Tongue (tissue), 2 donors: ENCODE results near the gene FNDC10. TPM values are rescaled to one million over a fixed set of nuclear protein-coding genes. Genes with fewer than 3 reads are reported as not detected.

Experiments
- DNase-seq: peaks from one replicate; pipeline ENCODE4 v3.0.0-alpha.2; 2015
- total RNA-seq: library from RNA; depleted of rRNA; stranded (reverse); fragments of >200 nt; gene quantifications from one replicate; pipeline ENCODE4 v1.2.3, GENCODE V29; 2014

FNDC10 gene
- total RNA-seq, 1 donor from 2014 or later: 1.0 TPM

DNA sequence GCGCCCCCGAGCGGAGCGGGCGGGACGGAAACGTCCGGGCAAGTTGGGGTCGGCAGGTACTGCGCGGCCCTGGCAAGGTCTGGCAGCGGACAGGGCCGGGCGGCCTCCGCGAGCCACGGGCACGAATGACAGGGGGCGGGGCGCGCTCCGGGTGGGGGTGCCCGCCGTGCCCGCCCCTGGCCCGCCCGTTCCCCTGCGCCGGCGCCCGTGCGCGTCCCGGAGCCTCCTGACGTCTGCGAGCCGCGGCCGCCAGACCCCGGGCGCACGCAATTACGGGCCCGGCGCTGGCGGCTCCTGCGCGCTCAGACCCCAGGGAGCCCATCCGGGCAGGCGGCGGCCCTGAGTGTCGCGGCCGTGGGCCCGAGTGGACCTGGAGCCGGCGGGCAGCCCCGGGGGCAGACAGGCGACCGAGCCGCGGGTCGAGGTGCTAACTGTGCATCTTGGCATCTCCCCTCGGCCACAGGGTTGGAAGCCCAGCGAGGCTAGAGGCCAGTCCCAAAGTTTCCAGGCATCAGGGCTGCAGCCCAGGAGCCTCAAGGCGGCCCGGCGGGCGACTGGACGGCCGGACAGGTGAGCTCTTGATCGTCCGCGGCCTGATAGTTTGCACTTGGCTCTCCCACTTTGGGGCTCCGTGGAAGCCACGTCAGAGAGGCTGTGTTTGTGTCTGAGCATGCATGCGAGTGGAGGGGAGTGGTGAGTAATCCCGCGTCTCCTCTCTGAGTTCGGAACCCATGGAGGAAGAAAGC, 16.3 kb upstream of the FNDC10 start:
- DNase-seq: peak; percentile 35

DNA sequence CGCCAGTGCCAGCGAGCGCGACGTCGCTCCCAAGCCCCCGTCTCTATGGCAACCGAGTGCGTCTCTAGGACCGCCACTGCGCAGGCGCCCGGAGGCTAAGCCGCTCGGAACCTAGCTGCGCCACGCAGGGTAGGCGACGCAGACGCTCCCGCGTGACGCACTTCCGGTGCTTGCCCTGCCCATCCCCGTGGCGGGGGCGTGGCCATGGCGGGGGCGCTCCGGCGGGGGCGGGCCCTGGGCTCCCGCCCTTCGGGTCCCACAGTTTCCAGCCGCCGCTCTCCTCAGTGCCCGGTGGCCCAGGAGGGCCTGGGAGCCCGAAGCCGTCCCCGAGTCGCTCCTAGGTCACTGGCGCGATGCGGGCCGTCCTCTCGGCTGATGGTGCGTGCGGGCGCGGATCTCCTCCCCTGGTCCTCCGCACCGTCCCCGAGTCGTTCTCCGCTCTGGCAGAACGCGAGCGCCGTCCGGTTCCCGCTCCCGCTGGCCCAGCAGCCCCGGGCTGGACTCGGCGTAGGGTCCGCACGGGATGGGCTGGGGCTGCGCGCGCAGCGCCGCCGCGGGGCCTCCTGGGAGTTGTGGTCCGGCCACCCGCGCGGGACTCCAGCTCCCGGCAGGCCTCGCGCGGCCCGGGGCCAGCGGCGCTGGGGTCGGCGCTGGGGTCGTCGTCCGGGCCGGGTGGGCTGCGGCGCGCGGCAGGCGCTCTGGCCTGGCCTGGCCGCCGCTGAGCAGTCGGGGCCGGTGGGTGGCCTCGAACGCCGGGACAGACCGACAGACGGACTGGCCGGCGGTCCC, 15.5 kb upstream of the FNDC10 start, which contains the start of gene MIB2:
MIB2 (plus strand) TSS at position 245 of the 789 bp plus-strand sequence. CDS start 7,953 bp downstream, outside the sequence.
- DNase-seq: peak; percentile 98

DNA sequence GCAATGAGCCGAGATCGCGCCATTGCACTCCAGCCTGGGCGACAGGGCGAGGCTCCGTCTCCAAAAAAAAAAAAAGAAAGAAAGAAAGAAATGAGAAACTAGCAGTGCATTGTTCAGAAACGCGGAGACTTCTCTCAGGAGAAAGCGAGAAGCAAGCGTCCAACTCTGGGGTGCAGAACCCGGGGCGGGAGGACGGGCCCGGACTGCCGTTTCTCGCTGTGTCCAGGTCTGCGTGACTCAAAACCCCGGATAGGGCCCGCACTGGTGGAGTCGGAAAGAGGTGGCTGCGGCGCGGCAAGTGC, 15.0 kb upstream of the FNDC10 start:
- DNase-seq: no peak

DNA sequence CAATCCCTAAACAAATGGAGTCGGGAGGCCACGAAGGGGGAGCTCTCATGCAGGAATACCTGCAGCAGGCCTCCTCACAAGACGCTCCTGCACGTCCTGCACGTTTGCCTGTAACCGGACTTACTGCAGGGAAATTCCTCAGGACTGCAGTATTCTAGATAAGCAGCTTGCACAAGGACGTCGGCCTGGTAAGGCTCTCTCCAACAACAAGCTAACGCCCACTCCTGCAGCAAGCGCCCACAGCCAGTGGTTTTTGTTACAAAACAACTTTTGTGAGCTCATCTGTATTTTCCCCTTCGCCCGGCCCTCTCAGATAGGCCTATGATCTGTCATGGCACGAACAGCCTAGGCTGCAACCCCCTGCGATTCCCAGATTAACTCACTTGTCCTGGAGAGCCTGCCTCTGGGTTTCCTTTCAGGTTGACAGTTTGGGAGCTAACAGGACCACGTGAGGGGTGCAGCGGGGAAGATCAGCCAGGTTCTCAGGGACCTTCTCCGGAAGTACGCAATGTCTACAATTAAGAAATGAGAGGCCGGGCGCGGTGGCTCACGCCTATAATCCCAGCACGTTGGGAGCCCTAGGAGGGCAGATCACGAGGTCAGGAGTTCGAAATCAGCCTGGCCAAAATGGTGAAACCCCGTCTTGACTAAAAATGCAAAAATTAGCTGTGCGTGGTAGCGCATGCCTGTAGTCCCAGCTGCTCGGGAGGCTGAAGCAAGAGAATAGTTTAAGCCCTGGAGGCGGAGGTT, 14.4 kb upstream of the FNDC10 start:
- DNase-seq: peak; percentile 48

DNA sequence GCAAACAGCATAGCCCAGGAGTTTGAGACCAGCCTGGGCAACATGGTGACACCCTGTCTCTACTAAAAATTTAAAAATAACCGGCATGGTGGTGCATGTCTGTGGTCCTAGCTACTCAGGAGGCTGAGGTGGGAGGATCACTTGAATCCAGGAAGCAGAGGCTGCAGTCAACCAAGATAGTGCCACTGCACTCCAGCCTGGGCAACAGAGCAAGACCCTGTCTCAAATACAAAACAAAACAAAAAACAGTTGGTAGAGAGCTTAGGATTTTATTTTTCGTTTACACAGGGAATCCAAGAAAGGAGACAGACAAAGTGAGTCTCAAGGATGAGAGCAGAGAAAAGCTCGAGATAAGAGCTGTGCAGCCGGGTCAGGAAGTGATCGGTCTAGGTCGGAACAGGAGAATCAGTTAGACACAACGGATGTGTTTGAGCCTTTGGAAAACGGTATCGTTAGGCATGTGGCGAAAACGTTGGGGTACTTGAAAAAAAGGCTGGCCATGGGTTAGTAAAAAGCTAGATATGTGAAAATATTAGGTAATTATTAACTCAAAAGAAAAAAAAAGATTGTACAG, 13.7 kb upstream of the FNDC10 start:
- DNase-seq: no peak

DNA sequence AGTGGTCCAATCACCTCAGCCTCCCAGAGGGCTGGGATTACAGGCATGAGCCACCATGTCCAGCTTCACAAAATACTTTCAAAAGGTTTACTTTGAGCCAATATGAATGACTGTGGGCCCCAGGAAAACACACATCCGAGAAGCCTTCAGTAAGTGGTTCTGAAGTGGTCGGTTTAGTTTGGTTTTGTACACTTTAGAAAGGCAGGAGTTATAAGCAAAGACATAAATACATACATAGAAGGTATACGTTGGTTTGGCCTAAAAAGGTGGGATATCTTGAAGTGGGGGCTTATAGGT, 12.1 kb upstream of the FNDC10 start:
- DNase-seq: no peak

DNA sequence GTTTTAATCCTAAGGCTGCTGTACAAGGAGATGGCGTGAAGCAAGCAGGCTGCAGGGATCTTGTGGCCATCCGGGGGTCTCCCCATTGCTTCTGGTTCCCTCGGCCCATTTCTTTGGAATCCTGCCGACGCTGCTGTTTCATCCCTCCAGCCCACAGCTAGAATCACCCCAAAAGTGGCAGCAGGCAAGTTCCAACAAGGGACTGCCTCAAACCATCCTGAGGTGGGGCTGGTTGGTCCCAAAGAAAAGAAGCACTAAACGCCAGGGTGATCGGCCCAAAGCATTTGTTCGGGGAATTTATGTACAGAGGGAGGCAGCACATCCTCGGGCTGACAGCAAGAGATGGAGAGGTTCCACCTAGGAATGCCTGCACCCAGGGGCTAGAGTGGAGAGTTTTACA, 10.9 kb upstream of the FNDC10 start:
- no peak for DNase-seq

DNA sequence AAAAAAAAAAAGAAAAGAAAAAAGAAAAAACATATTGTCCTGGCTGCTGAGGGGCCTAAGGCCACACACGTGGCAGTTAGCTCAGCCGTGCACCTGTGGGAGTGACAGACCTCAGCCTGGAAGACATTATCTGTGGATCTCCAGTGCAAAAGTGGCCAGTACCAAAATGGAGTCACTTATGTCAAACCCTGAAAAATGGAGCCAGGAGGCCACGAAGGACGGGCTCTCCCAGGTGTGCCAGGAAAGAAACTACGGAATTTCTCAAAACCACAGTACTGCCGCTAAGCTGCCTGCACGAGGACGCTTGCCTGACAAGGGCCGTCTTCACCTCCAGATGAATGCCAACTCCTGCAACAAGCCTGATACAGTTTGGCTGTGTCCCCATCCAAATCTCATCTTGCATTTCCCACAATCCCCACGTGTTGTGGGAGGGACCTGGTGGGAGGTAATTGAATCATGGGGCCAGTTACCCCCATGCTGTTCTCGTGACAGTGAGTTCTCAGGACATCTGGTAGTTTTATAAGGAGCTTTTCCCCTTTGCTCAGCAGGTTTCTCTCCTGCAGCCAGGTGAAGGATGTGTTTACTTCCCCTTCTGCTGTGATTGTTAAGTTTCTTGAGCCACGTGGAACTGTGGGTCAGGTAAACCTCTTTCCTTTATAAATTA, 10.0 kb upstream of the FNDC10 start:
- no peak for DNase-seq

DNA sequence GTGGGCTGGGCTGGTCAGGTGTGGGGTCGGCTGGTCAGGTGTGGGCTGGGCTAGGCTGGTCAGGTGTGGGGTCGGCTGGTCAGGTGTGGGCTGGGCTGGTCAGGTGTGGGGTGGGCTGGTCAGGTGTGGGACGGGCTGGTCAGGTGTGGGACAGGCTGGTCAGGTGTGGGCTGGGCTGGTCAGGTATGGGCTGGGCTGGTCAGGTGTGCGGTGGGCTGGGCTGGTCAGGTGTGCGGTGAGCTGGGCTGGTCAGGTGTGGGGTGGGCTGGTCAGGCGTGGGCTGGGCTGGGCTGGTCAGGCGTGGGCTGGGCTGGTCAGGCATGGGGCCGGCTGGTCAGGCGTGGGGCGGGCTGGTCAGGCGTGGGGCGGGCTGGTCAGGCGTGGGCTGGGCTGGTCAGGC, 6.3 kb upstream of the FNDC10 start:
- DNase-seq: no peak

DNA sequence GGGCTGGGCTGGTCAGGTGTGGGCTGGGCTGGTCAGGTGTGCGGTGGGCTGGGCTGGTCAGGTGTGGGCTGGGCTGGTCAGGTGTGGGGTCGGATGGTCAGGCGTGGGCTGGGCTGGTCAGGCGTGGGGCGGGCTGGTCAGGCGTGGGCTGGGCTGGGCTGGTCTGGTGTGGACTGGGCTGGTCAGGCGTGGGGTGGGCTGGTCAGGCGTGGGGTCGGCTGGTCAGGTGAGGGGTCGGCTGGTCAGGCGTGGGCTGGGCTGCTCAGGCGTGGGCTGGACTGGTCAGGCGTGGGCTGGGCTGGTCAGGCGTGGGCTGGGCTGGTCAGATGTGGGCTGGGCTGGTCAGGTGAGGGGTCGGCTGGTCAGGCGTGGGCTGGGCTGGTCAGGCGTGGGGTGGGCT, 5.8 kb upstream of the FNDC10 start:
- no peak for DNase-seq

DNA sequence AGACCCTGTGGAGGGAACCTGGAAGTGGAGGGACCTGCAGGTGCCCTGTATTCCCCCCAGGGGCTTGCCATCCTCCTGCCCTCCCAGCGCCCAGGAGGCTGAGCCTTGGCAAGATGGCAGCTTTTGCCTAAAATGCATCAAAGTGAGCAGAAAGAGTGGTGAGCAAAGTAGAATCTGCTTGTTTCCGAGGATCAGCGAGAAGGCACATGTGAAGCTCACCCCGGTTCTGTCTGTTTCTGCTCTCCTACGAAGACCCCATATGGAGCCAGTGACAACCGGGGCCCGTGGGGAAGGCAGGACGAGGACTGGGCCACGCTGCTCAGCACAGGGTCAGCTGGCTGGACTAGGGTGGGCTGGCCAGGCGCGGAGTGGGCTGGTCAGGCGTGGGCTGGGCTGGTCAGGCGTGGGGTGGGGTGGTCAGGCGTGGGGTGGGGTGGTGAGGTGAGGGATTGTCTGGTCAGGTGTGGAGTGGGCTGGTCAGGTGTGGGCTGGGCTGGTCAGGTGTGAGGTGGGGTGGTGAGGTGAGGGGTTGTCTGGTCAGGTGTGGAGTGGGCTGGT, 5.2 kb upstream of the FNDC10 start:
- DNase-seq: no peak

DNA sequence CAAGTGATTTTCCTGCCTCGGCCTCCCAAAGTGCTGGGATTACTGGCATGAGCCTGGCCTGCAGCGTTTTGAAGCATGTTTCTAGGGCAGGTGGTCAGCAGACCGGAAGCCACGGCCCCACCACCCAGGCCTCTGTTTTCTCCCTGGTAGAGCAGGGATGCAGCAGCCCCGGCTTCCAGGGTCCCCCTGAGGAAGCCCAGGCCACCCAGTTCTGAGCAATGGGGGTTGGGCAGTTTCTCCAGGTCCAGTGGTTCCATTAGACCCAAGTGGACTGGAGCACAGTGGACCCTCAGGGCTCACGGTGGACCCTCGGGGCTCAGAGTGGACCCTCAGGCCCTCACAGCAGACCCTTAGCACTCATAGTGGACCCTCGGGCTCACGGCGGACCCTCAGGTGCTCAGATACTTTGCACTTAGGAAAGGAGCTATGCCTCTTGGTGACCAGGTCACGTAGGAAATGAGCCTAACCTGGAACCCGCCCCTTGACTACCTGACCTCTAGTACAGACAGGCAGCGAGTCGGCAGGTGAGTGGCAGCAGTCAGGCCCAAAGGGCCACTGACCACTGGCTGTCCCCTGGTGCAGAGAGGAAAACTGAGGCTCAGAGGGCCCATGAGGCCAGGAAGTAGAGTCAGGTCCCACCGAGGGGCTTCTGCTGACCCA, 4.6 kb upstream of the FNDC10 start:
- DNase-seq: no peak

DNA sequence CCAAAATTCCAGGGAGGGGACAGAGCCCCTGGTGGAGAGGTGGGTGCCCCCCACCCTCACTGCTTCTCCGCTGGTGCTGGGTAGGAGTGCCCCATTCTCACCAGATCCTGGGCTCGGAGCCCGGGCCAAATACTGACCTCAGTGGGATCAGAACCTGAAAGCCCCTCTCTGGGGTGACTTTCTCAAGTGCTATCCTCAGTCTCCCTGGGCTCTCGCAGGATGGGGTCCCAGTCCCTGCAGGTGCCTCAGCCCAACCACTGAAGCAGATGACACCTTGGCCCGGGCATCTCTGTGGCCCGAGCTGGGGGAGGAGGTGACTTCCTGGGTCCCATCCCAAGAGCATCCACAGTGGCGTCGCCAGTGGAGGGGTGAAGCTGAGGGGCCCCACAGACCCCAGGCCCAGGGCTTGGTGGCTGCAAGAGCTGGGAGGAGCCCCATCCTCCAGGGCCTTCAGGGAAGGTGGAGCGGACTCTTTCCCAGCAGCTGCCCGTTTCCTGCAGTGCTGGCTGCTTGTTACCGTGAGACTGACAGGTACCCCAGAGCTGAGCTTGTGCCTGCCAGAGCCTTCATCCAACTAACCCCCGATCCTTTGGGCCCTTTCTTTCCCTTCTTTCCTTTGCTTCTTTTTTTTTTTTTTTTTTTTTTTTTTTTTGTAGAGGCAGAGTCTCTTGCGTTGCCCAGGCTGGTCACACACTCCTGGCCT, 3.9 kb upstream of the FNDC10 start:
- DNase-seq: no peak

DNA sequence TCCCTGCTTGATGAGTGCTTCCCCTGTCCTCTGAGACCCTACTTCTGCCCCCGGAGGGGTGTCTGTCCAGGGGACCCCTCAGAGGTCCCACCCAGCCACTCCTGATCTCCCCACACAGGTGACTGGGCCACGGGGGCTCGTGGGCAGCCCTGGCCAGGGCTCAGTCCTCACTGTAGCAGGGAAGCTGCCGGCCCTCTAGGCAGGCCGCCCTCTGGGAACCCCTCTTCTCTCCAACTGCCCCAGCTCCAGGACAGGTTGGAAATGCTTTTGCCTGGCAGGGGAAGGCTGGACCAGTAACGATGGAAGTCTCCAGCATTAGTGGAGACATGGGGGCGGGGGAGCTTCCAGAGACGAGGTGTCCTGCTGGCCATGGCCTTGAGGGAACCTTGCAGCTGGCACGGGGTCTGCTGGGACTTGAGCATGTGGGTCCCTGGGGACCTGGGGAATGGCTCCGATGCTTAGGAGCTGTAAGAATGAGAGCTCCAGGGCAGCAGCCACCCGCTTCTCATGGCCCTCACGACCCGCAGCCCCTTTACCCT, 3.1 kb upstream of the FNDC10 start:
- DNase-seq: no peak

DNA sequence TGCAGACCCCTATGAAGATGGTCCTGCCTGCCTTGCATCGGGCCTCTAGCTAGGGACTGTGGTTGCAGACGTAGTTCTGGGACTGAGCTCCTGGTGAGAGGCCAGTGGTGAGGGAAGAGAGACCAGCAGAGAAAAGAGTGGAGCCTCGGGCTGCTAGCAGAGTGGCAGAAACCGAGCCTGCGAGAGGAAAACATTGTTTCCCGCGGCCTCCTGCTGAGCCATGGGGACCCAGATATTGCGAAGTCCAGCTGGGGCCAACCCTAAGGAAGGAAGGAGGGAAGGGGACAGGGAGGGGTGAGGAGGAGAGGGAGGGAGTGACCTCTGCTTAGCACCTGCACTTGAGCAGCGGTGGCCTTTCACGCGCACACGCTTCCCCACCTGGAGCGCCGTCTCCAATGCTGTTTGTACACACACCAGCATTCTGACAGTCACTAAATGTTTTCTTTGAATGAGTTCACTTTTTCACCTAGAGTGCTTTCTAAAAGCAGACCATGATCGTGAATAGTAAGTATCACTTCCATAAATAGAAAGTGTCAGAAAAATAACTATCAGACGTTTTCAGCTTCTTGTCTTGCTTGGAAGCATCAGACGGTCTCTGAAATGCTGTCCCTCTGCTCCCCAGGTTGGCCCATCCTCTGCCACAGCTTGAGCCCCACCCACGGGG, 2.5 kb upstream of the FNDC10 start:
- DNase-seq: no peak

DNA sequence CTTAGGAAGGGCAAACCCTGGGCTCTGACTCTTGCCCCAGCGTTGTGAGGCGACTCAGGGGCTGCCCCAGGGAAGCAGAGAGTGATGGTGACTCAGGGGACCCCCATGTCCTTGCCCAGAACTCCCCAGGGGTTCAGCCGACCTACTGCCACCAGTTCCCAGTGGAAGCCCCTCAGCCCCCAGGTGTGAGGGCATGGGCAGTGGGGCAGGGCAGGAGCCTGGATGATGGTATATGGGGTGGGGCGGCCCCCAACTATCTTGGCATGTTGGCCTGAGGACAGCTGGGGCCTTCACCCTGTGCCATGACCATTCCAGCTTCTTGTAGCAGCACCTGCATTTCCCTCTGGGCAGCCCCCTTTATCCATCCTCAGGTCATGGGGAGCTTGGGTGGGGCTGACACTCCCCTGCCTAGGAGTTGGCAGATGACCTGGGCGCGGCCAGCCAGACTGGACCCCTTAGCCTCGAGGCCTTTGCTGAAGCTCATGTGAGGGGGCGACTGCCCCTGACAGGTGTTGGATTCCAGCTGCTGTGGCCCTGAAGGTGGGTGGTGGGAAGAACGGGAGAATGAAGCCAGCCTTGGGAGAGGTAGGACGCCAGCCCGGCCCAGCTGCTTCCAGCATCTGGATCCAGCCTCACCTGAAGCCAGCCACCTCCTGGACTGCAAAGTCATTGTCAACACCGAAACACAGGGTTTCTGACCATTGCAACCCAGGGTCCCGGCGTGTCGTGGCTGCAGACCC, 1.8 kb upstream of the FNDC10 start:
- DNase-seq: no peak

DNA sequence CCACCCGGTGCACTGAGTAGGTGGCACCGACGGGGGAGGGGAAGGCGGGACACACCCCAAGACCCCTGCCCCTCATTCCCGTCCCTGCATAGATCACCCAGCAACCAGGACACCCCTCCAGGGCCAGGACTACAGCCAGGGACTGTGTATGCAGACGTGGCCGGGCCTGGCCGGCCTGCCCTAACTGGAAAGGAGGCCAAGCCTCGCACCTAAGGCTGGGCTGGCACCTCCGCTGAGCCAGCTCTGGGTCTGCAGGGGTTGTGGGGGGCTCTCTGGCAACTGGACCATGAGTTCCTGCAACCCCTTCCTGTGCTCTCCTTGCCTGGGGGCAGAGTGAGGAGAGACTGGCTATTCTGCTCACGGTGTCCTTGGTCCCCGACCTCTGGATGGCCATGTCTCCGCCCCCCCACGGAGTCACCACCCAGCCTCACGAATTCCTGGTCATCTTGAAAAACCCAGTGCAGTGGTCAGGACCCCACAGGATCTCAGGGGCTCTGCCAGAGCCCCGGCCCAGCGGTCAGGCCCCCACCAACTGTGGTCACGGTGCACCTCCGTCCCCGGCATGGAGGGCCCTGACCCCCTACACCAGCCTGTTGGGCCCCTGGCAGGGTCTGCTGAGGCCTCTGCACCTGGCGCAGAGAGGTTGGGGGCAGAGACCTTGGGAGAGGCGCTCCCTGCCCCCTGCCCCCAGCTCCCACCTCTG, 1.1 kb upstream of the FNDC10 start:
- no peak for DNase-seq
